HG03066 (cell line): Measurements from ENCODE around the gene NRSN1.
"Not testable (repeated sequence)": the region's sequence is repeated elsewhere in the genome, so short reads cannot be mapped to it uniquely, and the experiment has no call there.

Source experiments
- ATAC-seq: cut with Tn5 transposase; IDR thresholded peaks from one replicate; pipeline ENCODE4 v1.9.1; 2021; ENCODE audit warnings: low read depth; ENCODE audit not compliant: unreplicated experiment

Gene NRSN1

DNA sequence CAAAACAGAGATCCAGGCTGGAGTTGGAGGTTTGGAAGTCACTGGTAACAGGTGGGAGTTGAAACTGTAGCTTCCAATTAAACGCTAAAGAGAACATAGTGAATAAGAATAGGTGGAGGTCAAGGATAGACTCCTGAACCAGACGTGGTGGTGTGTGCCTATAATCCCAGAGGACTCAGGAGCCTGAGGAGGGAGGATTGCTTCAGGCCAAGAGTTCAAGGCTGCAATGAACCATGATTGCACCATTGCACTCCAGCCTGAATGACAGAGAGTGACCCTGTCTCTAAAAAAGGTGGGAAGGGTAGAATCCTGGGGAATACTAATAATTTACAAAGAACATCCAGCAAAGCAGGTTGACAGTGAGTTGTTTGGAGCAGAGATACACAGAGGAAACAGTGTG, 13.6 kb downstream of the NRSN1 start:
- no peak for ATAC-seq

DNA sequence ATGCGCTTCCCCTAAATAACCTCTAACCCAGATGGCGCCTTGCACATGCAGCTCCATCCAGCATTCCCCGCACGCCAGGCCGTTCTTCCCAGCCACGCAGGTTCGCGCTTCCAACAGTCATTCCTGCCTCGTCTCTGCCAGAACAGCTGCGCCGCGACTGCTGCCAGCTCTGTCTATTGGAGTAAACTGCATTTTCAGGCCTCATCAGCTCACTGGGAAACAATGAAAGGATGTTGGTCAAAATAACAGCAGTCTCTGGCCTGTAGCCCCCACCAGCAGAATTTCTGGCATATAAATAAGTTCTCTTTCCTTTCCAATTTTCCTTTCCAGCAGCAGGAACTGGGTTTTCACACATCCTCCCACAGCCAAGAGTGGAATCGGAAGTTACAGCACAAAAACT, 14.6 kb downstream of the NRSN1 start:
- ATAC-seq, result no peak

DNA sequence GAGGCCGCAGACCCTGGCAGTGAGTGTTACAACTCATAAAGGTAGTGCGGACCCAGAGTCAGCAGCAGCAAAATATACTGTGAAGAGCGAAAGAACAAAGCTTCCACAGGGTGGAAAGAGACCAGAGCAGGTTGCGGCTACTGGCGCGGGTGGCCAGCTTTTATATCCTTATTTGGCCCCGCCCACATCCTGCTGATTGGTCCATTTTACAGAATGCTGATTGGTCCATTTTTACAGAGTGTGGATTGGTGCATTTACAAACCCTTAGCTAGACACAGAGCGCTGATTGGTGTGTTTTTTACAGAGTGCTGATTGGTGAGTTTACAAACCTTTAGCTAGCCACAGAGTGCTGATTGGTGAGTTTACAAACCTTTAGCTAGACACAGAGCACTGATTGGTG, 16.7 kb downstream of the NRSN1 start:
- ATAC-seq, result not testable (repeated sequence)

DNA sequence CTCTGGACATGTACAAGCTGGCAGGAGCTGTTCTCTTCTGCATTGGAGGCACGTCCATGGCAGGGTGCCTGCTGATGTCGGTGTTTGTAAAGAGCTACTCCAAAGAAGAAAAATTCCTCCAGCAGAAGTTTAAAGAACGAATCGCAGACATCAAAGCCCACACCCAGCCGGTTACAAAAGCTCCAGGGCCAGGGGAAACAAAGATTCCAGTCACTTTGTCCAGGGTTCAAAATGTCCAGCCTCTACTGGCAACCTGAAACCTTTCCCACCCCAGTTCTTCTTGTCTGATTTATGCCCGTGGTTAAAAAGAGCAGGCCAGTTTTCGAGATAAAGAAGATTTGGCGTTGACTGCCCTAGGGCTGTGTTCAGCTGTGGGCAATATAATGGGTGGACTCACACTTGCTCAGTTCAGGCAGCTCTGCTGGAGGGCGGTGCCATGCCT, 19.7 kb downstream of the NRSN1 start:
- no peak for ATAC-seq

DNA sequence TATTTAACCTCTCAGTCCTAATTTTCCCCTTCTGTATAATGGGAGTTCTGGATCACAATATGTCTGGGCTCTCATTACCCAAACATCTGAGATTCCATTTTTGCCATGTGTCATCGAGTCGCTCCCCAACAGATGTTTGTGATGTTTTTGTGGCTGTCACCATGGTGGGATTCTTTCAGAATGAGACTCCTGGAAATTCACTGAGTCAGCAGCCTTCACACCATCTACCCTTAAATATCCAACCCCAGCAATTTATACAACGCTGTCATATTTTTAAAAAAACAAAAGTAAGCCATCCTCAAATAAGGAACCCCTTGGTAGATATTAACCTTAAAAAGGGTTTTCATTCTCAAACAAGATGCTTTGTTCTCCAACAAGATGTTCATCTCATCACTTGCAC, 20.9 kb downstream of the NRSN1 start:
- no peak for ATAC-seq

DNA sequence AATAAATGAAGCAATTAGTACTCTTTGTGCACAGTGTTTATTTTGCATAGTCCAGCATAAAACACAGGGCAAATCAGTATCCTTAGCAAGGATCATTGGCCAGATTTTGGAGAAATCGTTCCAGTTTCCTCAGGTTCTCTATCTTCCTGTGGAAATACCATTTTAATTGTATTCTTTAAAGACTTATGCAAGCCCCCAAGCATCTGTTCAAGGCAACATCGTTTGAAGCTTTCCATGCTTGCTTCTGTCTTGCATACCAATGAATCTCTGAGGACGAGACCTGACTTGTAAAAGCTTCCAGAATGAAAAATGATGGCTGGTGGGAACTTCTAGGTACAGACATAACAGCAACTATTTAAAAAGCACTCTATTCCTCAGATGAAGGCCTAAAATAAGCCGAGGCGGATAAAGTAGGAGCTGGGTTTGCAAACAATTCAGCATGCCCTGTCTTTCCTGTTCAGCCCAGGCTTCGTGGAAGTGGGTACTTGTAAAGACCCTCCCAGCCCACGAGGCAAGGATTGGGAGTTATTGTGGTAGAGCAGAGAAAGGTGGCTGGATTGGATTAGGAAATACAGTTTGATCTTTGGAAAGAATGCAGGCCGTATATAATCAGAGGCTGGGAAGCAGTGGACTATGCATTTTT, 21.6 kb downstream of the NRSN1 start:
- no peak for ATAC-seq

DNA sequence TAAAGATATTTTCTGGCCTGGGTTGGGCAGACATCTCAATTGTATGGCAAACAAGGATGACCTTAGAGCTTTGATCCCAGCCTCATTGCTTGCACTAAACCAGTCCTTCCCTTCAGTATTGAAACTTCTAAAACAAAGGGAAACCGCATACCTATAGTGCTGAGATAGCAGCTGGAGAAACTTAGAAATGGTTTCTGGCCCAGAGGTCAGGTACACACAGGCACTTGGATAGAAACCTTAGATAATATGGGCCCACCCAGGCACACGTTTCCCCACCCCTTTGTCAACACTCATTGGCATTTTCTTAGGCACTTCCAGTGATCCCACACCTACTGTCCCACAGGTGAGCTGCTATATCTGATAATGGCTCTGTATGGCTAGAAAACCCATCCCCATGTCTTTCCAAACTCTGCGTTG, 22.1 kb downstream of the NRSN1 start:
- no peak for ATAC-seq

DNA sequence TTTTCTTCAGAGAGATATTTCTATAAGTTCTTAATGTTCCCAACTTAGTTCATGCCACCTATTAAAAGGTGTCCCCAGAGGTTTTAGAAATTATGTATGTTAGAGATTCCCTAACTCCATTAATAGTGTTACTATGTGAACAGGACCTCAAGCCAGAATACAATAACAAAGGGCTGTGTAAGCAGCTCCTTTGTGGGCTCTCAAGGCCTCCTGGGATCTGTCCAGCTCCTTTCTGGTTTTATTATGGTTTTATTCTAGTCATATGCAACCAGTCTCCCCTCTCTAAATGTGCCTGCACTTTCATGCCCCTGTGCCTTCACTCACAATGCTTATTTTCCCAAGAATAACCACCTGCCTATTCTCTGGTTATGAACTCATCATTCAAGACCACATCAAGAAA, 22.7 kb downstream of the NRSN1 start:
- no peak for ATAC-seq

DNA sequence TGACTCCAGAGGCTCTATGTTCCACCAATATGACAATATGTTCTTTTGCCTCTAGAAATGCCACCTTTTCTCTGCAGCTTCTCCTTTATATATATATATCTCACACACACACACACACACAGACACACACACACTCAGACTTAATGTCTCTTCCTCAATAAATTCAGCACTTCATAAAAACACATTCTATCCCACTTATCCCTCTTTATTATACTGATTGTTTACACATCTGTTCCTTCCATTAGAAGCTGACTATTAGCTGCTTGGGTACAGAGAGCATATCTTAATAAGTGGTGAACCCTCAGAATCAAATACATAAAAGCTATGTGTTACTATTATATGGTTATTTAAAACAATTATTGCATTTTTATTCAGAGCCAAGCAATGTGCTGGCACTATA, 23.3 kb downstream of the NRSN1 start:
- ATAC-seq, result no peak

DNA sequence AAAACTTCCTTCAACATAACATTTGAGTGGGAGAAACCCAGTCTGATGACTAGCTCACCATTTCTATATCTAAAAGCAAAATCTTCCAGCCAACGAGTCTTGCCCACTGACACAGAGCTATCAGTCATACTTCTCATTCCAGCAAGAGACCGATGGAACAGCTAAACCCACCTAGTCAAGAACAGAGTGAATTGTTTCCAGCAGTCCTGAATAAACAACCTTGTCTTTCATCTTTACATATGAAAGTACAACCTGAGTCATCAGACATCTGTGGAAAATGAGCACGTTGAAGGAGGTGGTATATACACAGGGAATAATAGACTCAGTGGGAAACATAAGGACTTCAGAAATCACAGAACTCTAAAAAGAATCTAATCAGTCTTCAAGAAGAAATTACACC, 23.8 kb downstream of the NRSN1 start:
- ATAC-seq, result no peak

DNA sequence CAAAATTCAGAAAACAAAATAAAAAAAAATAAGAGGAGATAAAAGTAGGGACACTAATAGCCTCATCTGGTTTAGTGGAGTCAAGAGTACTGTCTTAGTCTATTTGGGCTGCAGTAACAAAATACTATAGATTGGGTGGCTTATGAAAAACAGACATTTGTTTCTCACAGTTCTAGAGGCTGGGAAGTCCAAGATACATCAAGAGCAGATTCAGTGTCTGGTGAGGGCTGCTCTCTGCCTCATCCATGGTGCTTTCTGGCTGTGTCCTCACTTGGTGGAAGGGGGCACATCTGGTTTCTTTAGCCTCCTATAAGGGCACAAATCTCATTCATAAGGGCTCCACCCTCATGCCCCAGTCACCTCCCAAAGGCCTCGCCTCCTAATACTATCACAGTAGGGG, 26.0 kb downstream of the NRSN1 start:
- no peak for ATAC-seq

DNA sequence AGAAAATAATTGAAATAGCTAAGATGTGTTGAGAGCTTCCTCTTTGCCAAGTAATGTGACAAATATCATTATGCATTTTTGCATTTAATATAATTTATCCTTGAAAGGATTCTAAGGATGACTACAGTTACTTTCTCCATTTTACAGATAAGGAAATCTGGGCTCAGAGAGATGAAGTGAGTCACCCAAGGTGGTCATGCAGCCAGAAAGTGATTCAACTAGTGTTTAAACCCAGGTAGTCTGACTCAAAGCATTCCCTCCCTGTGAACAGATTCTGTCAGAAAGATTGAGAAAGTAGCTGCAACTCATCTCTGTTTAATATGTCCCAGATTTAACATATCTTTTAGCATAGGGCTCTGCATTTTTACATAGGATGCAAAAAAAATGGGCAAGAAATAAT, 28.1 kb downstream of the NRSN1 start:
- no peak for ATAC-seq

DNA sequence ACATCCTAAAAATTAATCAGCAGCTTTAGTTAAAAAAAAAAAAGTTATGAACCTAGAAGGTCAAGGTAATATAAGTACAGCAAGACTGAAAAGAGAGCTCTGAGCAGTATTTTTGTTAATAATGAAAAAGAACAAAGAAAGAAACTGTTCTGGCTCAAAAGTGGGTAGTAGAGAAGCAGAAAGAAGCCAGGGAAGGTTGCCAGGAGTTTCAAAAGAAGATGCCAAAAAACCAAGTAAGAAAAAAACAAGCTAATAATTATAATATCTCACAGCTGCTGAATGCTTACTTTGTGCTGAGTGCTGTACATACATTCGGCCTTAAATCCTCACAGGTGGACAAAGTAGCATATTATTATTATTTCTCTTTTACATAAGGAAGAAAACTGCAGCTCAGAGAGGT, 31.9 kb downstream of the NRSN1 start:
- ATAC-seq, result no peak

DNA sequence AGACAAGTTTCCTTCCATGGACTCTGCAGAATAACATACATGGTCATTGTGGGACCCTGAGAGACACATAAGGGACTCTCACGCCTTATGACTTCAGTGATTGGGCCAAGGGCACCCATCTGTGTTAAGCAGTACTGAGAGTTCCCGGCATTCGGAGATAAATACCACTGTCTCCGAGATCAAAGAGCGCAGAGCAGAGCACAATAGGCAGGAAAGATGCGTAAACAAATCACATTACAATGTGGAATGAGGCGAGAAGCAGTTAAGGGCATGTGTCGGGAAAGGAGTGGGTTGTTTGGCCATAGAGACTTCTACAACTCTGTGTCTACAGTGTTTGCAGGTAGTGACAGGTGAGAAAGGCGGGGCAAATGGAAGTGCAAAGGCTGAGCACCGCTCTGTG, 57.6 kb downstream of the NRSN1 start:
- ATAC-seq, result no peak

DNA sequence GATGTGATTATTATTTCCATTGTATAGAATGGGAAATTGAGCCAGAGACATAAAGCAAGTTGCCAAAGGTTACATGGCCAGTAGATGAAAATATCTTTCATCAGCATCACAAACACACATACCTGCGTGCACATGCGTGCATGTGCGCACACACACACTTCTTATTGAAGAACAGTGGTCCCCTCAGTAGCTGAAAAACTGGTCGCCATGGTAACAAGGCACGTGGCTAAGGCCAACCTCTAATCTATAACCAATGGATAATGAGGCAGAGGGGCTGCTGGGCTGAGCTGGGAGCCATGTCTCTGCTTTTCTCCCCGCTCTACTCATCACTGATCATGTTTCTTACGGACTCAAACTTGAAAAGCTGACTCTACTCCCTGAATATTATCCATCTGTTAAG, 60.3 kb downstream of the NRSN1 start:
- ATAC-seq, result no peak

DNA sequence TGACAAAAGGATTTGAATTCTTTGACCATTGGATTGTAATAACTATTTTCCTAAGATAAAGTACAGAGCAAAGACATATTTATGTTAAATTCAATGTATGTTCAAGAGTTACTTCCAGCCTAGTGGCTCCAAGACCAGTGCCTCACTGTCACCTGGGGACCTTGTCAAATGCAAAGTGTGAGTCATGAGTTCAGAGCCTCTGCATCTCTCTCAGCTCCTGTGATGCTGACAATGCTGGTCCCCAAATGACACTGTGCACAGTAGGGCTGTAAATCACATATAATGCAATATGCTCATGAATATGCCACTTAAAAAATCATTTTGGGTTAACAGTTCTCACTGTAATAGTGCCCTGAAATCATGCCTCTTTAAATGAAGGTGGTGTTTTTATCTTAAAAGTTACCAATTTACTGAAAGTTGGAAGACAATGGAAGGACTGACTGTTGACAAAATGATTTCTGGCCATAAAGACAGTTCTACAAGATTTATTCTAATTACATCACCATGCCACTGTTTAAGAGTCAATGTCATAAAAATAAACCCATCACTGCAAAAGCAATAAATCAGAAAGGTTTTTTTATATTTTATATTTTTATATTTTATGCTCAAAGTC, 62.1 kb downstream of the NRSN1 start:
- no peak for ATAC-seq

DNA sequence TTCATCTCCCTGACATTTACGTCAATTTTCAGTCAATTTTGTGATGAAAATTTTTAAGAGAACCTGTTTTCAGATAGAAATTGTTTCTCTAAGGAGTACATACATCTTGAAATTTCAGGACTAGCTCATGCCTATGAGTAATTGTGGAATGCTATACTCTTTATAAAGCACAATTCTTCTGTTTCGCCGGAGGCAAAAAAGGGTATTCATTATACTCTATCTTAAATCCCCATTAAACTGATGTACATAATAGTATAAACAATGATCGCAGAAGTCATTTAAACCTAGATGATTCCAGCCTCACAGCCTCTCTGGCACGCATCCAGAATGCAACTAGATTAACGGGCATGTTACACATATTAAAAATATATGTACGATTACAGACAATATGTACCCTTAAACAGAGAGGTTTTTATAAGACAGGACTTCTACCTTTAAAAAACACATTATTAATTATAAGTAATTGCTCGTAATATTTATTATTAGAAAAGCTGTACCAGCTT, 62.6 kb downstream of the NRSN1 start:
- ATAC-seq, result no peak

DNA sequence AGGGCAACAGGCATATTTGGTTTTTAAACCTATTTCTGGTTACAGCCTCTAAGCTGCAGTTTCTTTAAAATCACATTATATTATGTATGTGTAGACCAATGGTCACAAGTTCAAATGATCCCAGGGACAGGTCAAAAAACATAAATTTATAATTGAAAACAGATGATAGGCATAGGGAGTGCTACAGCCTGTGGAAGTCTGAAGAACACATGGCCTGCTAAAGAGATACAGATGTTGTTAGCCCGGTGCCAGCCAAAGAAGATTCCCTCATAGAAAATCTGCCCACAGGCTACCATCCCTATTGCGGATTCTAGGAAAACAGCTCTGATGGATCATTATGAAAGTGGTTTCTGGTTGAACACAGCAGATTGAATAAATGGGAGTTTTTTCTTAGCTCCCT, 65.3 kb downstream of the NRSN1 start:
- ATAC-seq, result no peak

DNA sequence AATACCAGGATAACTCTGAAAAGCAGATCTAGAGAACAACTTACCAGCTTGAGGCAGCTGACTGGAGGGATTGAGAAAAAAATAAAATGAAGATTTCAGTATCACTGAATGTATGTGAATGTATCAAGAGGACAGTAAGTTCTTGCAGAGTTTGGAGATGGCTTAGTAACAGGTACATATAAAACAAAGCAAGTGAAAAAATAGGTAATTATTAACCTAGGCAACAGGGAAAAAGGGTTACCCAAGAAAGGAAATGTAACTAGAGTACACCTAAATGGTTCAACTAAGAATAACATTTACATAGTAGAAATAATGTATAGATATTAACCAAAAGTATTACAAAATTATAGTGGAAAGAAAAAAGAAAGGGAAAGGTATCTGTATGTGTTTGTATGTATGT, 67.3 kb downstream of the NRSN1 start:
- ATAC-seq, result no peak

DNA sequence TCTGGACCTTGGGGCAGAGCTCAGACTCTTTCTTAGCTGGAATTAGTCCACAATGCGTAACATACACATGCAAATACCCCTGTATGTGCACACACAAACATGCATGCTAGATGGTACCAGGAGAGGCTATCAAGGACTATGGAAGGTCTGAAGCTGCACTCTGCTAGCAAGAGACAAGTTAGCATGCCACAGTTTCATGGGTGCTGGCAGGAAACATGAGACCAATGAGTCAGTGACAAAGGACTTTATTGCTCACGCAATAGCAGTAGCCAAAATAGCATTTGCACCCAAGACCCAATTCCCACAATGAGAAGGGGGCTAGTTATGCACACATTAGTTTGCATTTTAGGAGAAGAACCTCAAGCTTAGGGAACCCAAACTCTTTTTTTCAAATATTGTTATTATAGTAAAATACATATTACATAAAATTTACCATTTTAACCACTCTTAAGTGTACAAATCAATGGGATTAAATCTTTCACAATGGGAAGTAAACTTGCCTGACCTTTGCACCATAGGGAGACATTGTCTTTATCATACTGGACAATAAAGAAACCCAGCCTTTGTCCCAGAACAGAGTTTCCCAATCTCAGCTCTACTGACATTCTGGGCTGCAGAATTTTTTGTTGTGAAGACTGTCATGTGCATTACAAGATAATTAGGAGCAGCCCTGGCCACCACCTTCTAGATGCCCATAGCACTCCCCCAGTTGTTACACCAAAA, 69.1 kb downstream of the NRSN1 start:
- no peak for ATAC-seq

DNA sequence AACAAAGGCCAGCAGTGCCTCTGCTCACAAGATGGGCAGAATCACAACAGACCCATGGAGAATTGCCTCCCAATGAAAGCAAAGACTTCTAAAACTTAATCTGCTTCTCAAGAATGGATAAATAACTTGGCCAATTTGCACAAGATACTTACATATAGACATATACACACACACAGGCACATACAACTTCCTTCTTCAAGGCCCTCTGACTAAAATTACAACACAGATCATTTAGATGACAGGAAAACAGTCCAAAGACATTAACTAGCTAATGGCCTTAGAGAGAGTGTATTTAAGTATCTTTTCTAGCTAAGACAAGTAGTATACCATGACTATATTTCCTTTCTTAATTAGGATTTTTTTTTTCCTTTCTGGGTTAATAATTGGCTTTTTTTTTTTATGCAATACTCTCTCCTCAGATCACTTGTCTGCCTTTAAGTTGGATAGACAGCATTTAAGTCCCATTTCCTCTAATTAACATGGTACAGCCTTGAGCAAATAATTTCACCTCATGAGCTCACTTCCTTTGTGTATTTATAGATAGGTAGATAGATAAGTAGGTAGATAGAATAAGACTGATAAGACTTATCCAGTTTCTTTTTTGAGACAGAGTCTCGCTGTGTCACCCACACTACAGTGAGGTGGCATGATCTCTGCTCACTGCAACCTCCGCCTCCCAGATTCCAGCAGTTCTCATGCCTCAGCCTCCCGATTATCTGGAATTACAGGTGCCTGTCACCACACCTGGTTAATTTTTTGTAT, 70.0 kb downstream of the NRSN1 start:
- ATAC-seq, result no peak
